Osteocyte (in vitro differentiated cells): ENCODE measurements around the gene SMR3B. TPM values are rescaled to one million over a fixed set of nuclear protein-coding genes. Genes with fewer than 3 reads are reported as not detected.

Experiments
- DNase-seq: peaks from one replicate; pipeline ENCODE4 v3.0.0; 2021; ENCODE audit warnings: mixed read lengths; ENCODE audit not compliant: unreplicated experiment; ENCODE audit errors: extremely low spot score
- H3K27ac Mint-ChIP-seq: one replicate; pipeline ENCODE4 v1.8.0; 2021; ENCODE audit warnings: mild to moderate bottlenecking, mixed read lengths; ENCODE audit not compliant: unreplicated experiment
- H3K27me3 Mint-ChIP-seq: one replicate; pipeline ENCODE4 v1.8.0; 2021; ENCODE audit warnings: mixed read lengths; ENCODE audit not compliant: unreplicated experiment
- H3K36me3 Mint-ChIP-seq: one replicate; pipeline ENCODE4 v1.8.0; 2021; ENCODE audit warnings: mixed read lengths; ENCODE audit not compliant: unreplicated experiment
- H3K4me1 Mint-ChIP-seq: one replicate; pipeline ENCODE4 v1.8.0; 2021; ENCODE audit warnings: mixed read lengths; ENCODE audit not compliant: unreplicated experiment
- H3K4me3 Mint-ChIP-seq: one replicate; pipeline ENCODE4 v1.8.0; 2021; ENCODE audit warnings: mild to moderate bottlenecking, moderate library complexity, mixed read lengths; ENCODE audit not compliant: unreplicated experiment
- H3K9me3 Mint-ChIP-seq: one replicate; pipeline ENCODE4 v1.8.0; 2021; ENCODE audit warnings: mixed read lengths; ENCODE audit not compliant: unreplicated experiment
- CTCF ChIP-seq: fragments of 200-600 bp; sonication (generic); IDR thresholded peaks from 2 replicates; pipeline ENCODE4 v1.5.0; 2021; ENCODE audit warnings: antibody characterized with exemption, mild to moderate bottlenecking, moderate library complexity
- total RNA-seq: library from RNA; stranded (reverse); gene quantifications from 2 replicates; pipeline ENCODE4 v1.2.1, GENCODE V29; 2021

Gene SMR3B
- total RNA-seq, 1 donor from 2014 or later = not detected

GRCh38 chr4:70359115-70359661 is 23.7 kb upstream of the SMR3B start:
- no peak overlapping the region for H3K4me3 Mint-ChIP-seq
- H3K36me3 Mint-ChIP-seq = no peaks in the 10 kb centered on the region
- peaks cover 2% of the 10 kb centered on the region for H3K27me3 Mint-ChIP-seq
- H3K4me1 Mint-ChIP-seq = no peaks in the 10 kb centered on the region
- TF ChIP-seq CTCF = no peak
- H3K27ac Mint-ChIP-seq = no peak overlapping the region
- no peak for DNase-seq
- no peaks in the 10 kb centered on the region for H3K9me3 Mint-ChIP-seq

GRCh38 chr4:70360460-70360859 is 22.5 kb upstream of the SMR3B start, which contains the start of gene SMR3A:
SMR3A (plus strand) TSS chr4:70360760; CDS start chr4:70362116, 1,356 bp downstream.
- Mint-ChIP-seq H3K4me1 (no peaks in the 10 kb centered on the region), H3K4me3 (no peak within 1 kb of the TSS), H3K27ac (no peak within 1 kb of the TSS), H3K36me3 (no peaks in the 10 kb centered on the region), H3K27me3 (peaks cover 2% of the 10 kb centered on the region), H3K9me3 (no peaks in the 10 kb centered on the region)
- no peak for DNase-seq
- no peak for TF ChIP-seq CTCF

DNA sequence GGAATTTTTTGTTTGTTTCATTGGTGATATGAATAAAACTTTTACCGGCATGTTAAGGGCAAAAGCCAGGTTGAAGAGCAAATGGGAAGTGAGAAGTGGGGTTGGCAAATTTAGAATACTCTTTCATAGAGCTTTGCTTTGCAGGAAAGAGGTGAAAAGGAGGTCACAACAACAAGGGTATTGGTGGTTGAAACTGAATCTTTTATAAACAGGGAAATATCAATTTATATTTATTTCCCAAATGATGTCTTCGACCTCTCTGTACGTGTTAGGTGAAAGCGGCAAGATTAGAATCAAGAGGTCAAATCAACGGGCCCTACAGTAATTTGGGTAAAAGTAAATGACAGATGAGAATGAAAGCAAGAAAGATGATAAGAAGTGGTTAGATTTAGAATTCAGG is 18.9 kb upstream of the SMR3B start:
- H3K36me3 Mint-ChIP-seq = no peaks in the 10 kb centered on the region
- no peak for DNase-seq
- H3K27me3 Mint-ChIP-seq = peaks cover 2% of the 10 kb centered on the region
- H3K27ac Mint-ChIP-seq = no peak overlapping the region
- no peaks in the 10 kb centered on the region for H3K4me1 Mint-ChIP-seq
- no peak for TF ChIP-seq CTCF
- H3K4me3 Mint-ChIP-seq = no peak overlapping the region
- no peaks in the 10 kb centered on the region for H3K9me3 Mint-ChIP-seq

GRCh38 chr4:70365479-70365878 is 17.5 kb upstream of the SMR3B start:
- TF ChIP-seq CTCF = no peak
- H3K4me3 Mint-ChIP-seq = no peak overlapping the region
- no peaks in the 10 kb centered on the region for H3K9me3 Mint-ChIP-seq
- H3K4me1 Mint-ChIP-seq = no peaks in the 10 kb centered on the region
- no peak overlapping the region for H3K27ac Mint-ChIP-seq
- no peaks in the 10 kb centered on the region for H3K36me3 Mint-ChIP-seq
- no peaks in the 10 kb centered on the region for H3K27me3 Mint-ChIP-seq
- DNase-seq = no peak

DNA sequence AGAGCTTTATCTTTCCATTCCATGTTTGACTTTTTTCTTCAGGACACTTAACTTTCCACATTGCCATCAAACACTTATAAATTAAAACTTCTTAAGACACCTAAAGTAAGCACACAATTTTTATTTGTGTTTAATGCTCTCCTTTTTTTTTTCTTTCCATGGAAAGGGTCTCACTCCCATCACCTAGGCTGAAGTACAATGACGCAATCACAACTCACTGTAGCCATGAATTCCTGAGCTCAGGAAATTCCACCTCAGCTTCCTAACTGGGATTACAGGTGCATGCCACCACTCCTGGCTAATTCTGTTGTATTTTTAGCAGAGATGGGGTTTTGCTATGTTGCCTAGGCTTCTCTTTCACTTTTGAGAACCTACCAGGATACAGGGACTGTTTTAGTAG is 15.1 kb upstream of the SMR3B start:
- H3K9me3 Mint-ChIP-seq = no peaks in the 10 kb centered on the region
- H3K4me1 Mint-ChIP-seq = no peaks in the 10 kb centered on the region
- no peaks in the 10 kb centered on the region for H3K36me3 Mint-ChIP-seq
- no peak for TF ChIP-seq CTCF
- no peak for DNase-seq
- H3K27ac Mint-ChIP-seq = no peak overlapping the region
- no peak overlapping the region for H3K4me3 Mint-ChIP-seq
- no peaks in the 10 kb centered on the region for H3K27me3 Mint-ChIP-seq
